GM18858 (cell line): ENCODE measurements around the gene NUDT1.

ENCODE experiments used
- ATAC-seq: cut with Tn5 transposase; IDR thresholded peaks from one replicate; pipeline ENCODE4 v1.9.1; 2021; ENCODE audit not compliant: unreplicated experiment

Gene NUDT1

GRCh38 chr7:2241580-2242540 is at the start of gene NUDT1, which contains the start of gene MRM2:
Gene NUDT1, plus strand, starts transcription at chr7:2242226. Its CDS starts 2,349 bp downstream, at chr7:2244575.
Gene MRM2, minus strand, starts transcription at chr7:2242205. Its CDS starts 36 bp downstream, at chr7:2242169.
- ATAC-seq = peak; percentile 43

GRCh38 chr7:2192831-2193534 is 49.0 kb upstream of the NUDT1 start:
- ATAC-seq = no peak

DNA sequence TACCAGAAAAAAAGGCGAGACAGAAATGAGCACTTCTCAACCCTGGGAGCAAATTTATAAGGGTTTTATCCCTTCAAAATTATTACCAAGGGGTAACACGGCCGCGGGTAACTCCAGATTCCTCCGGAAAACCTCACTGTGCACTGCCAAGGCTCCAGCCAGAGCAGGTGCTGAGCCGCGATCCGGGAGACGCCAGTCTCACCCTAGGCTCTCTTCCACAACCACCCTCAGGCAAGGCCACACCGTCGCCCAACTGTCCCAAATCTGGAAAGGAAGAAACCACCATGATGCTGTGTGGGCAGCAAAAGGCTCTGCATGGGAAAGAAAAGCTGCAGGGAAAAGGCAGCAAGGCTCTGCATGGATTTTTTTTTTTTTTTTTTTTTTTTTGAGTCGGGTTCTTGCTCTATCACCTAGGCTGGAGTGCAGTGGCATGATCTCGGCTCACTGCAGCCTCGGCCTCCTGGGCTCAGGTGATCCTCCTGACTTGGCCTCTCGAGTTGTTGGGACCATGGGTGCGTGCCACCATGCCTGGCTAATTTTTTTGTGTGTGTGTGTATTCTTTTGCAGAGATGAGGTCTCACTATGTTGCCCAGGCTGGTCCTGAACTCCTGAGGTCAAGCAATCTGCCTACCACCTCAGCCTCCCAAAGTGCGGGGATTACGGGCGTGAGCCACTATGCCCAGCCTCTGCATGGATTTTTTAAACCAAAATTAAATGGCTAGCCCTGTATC is 48.3 kb upstream of the NUDT1 start:
- ATAC-seq = no peak

DNA sequence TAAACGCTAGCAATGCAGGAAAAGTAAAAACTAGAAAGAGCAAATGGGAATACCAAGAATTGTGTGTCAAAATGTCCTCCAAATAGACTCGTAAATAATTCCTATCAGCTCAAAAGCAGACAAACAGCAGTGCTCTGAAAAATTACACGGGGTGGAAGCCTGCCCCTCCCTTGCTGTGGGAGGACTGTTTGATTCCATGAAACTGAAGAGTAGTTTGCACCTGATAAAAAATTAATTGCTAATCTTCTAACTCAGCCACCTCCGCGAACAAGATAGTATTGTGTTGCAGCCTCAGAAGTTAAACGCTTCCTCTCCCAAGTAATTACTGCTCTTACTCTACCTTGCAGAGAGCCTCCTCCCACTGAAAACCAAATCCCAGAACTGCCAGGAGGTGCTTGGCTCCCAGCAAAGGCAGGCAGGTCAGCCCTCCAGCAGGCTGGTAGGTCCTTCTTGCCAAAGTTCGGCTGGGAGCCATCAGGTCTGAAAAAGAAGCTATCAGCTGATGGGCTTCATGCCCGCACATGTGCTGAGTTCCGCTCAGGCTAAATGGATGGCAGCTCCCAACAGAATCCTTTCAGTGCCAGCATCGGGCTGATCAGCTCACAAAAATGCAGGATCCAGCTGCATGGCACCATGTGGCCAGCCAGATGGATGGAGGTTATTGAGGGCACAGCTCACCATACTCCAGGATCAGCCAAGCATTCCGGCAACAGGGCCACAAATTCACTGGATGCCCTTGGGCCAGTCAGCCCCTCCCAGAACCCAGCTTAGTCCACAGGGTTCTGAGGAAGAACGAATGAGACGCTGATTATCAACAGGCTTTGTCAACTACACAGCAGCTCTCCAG is 46.4 kb upstream of the NUDT1 start:
- no peak for ATAC-seq

DNA sequence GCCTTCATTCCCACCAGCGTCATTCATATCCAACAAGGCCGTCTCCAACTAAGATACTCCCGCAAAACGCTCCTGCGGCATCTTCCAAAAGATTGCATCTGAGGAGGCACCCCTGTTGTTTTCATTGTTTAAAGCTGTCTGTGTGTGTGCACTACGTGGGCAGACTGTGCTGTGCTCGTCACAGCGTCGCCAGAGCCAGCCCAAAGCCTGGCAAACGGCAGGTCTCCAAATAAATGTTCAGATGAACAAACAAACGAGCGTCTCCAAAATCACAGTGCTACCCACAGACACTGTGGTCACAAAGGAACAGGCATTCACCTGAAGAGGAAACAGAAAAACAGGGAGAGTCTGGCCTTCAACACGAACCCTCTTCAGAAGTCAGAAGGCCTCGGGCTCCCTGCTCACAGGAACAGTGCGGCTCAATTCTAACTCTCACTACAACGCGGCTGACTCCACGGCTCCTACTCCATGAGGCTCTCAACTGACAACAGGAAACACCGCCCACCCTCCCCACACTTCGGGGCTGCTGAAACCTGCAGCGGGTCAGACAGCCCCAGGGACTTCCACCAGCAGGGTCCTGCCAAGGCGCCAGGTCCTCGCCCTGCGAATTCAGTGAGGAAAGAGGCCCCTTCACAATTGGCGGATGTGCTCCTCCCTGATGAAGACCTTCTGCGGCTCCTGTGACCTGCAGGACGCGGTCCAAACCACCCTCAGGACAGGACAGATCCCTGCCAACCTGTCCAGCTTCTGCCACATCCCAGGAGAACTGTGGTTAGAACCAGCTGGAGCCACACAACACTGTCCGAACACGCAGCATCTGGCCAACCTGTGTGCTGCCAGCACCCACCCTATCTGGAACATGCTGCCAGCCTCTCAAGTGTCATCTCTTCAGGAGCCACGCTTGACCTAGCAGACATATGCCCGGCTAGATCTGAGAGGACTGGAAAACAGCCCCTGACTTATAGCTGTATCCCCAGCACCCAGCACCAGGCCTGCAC is 45.3 kb upstream of the NUDT1 start:
- no peak for ATAC-seq

DNA sequence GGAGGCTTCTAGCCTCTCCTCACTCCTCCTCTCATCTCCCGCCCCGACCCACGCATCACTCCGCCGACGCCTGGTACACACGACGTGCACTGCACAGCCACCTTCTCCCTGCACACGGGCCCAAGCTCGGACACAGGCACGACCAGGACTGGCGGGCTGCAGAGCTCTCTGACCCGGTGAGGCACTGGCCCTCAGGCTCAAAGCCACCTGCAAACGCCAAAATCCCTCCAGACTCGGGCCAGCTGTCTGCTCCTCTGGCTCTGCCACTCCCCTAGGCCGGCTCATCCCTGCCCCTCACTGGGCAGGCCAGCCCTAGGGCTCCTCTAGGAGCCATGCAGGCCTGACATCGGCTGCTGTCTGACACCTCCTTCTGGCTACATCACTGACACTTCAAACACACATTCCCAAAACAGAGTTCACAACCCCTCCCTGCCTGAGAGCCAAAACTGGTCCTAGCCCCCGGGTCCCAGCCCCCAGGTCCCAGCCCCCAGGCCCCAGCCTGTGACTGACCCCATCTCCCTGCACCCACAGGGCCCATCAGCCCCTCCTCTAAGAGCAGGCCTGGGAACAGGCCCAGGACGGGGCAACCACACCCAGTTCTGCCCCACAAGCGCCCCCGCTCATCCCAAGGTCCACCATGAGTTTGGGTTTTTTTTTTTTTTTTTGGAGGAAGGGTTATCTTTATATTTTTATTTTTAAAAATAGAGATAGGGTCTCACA is 44.4 kb upstream of the NUDT1 start:
- ATAC-seq = no peak

DNA sequence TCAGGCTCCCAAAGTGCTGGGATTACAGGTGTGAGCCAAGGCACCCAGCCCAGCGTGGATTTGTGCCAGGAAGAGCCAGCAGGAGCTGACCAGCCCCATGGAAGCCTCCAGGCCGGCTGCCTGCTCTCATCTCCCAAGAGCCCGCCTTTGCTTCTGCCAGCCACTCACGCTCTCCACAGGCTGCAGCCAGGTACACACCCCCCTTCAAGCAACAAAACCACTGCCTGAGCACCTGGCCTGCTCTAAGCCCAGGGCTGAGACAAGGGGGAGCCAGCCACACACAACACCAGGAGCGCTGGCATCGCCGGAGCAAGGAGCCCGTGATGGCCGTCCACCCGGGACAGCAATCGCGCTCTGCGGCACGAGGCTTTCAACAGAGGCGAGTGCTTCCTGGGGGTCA is 43.8 kb upstream of the NUDT1 start:
- ATAC-seq = no peak

DNA sequence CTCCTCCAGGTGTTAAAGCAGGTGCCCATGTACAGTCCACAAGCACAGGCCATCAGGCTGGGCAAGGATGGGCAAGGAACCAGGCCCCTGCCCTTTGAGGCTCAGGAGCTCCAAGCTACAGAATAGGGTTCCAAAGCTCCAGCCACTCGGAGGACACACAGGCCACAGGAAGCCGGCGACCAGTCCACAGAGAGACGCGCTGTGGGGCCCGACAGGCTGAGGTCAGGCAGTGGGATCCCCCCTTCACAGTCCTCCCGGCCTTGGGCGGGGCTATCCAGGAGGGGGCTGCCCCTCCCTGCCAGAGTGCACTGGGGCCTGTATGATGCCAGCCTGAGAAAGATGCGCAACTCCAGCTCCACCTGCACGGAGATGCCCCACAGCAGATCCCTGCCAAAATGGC is 43.3 kb upstream of the NUDT1 start:
- no peak for ATAC-seq

DNA sequence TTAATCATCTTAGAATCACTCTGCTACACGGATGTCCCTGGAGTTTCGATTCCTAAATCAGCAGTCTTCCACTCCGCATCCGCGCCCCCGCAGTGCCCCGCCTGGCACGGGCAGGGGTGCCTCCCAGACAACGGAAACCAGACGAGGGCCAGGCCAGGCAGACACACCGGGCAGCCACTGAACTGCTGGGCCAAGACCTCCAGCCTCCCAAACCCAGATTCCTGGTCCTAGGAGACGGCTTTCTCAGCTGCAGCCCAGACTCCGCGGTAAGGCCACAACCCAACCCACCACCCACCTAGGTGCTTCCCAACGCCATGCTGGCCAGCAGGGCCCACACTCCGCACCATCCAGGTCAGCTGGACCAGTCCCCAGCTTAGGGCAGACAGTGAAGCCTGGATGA is 42.5 kb upstream of the NUDT1 start:
- ATAC-seq = no peak

GRCh38 chr7:2199956-2200583 is 42.0 kb upstream of the NUDT1 start:
- ATAC-seq = no peak

- no peak for ATAC-seq
Measured at GRCh38 chr7:2200584-2200980, 41.4 kb upstream of the NUDT1 start.

- no peak for ATAC-seq
Measured at GRCh38 chr7:2201128-2201527, 40.9 kb upstream of the NUDT1 start.

- no peak for ATAC-seq
Measured at GRCh38 chr7:2201686-2202360, 40.2 kb upstream of the NUDT1 start.

DNA sequence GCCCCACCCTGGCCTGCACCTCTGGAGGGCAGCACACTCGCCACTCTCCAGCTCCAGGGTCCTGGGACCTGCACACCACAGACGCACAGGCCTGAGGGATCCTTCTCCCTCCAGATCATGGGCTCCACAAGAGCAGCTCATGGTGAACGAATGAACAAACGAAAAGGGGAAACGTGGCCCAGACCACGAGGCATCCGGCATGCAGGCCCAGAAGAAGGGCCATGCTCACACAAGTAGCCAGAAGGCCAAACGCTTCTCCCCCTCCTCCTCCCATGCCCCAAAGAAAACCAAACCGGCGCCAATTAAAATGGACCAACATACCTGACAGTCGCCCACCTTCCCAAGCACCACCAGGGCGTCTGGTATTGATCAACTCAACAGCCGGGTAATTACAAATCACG is 39.7 kb upstream of the NUDT1 start:
- ATAC-seq = no peak

DNA sequence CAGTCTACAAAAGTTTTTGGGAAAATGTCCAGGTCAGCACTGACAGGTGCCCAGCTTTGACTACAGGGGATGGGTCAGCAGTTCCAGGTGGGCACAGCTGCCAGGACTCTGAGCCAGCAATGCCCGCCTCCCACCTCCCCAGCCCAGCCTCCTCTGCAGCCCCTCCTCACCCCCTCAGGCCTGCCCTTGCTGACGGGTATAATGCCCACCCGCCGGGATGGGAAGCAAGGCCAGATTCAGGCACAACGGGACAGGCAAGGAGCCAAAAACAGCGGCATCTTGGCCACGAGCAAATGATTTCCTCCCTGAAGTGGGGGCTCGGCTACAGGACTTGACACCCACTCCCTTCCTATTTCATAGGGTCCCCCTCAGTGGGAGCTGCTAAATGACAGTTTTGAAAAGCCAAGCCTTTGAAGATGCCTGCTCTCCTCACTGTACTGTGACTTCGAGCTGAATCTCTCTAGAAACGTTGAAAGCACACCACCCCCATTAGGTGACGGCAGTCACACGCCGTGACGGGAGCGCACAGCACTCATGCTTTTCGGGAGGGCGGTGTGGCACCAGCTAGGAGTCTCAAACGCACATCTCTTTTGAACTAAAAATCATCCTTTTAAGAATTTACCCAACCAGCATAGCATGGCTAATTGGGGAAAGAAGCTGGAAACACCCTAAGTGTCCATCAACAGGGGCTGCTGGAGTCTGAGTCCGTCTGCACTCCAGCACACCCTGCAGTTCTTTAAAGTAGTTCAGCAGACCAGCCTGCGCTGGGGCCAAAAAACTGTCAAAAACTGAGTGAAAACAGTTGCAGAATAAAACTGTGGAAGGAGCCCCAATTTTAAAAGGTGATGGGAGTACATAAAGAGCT is 38.9 kb upstream of the NUDT1 start:
- ATAC-seq = no peak

DNA sequence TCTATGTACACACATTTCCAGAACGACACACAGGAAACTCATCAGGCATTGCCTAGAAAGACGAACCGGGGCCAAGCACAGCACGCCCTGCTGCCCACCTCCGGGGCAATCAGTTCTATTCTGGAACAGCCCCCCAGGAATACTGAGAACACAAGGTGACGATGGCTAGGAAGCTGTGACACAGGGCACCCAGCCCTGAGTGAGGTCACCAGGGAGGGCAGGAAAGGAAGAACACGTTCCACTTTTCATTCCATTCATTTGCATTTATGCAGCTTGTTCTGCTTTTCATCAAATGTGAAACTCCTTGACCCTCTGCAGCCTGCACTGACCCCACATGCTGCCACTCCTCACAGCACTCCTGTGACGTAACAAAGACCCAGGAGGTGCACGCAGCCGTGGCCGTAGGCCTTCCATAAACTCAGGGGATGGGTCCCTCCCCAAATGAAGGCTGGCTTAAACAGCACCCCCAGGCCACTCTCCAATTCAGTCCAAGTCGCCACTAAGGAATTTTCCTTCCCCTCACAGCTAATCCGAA is 38.2 kb upstream of the NUDT1 start:
- no peak for ATAC-seq
